ENCODE results near the gene SMIM14. TPM values are rescaled to one million over a fixed set of nuclear protein-coding genes. Genes with fewer than 3 reads are reported as not detected.

The SMIM14 gene
- total RNA-seq, 4 donors from 2014 or later: 34.3 to 69.9 (median 54.8) TPM

DNA sequence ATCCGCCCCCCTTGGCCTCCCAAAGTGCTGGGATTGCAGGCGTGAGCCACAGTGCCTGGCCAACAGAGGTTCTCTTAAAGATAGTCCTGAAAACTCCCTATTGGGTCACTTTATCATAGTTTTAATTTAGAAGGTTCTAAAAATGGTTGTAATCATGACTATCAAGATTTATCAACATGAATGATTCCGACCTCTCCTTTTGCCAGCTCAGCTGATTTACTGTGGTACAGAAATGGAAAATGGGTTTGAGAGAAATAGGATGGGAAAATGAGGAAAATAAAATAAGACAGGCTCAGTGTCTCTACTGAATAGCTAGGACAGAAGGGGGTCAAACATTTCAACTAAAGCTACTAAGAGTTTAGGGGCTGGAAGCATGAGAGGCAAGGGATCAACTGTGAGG is 83.2 kb downstream of the SMIM14 start:
- TF ChIP-seq, protein P1, sequence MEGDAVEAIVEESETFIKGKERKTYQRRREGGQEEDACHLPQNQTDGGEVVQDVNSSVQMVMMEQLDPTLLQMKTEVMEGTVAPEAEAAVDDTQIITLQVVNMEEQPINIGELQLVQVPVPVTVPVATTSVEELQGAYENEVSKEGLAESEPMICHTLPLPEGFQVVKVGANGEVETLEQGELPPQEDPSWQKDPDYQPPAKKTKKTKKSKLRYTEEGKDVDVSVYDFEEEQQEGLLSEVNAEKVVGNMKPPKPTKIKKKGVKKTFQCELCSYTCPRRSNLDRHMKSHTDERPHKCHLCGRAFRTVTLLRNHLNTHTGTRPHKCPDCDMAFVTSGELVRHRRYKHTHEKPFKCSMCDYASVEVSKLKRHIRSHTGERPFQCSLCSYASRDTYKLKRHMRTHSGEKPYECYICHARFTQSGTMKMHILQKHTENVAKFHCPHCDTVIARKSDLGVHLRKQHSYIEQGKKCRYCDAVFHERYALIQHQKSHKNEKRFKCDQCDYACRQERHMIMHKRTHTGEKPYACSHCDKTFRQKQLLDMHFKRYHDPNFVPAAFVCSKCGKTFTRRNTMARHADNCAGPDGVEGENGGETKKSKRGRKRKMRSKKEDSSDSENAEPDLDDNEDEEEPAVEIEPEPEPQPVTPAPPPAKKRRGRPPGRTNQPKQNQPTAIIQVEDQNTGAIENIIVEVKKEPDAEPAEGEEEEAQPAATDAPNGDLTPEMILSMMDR (IDR thresholded peaks at IDR 0.05; ENCODE audit: low read depth): no peak

DNA sequence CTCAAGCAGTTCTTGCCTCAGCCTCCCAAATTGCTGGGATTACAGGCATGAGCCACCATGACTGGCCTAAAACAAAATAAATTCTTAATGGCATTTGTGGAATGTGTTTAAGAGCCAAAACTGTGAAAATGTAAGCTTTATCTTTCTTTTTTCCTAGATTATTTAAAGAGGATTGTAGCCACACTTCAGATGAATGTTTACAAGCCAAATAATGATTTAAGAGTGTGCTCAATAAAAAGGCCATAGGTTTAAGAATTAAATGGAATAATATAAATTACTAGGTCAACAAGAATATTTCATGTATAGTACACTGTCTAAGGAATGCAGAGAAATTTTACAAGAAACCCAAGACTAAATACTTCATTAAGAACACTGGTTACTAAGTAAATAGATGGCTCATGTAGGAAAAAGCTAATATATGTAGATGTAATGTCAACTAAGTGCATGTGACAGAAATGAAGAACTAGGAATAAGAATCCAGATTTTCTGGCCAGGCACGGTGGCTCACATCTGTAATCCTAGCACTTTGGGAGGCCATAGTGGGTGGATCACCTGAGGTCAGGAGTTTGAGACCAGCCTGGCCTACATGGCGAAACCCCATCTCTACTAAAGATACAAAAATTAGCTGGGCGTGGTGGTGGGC is 90.1 kb downstream of the SMIM14 start:
- TF ChIP-seq, protein P1 (IDR thresholded peaks at IDR 0.05; ENCODE audit: low read depth): no peak

DNA sequence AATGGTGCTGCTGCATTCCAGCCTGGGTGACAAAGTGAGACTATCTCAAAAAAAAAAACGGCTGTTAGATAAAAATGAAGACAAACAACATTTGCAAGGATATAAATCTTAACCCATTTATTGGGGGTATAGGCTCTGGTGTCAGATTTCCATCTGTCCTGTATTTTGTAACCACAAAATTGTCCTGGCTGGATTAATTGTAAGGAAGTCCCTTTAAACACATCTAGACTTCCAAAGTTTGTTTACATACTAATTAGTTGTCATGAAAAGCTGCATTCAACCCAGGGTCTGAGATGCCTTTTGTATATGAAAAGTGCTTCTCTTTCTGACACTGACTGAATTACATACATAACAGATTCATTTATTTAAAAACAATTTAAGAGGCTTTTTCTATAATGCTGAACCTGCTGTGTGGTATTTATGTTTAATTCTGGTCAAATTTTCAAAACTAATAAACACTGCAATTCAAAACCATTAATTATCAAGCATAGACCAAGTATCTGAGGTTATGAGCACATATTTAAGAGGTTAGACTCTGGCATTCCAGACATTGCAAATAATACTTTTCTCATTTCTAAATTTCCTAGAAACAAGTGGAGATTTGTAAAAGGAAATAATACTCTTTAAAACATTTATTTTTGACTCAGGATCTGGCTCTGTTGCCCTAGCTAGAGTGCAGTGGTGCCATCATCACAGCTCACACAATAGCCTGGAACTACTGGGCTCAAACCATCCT is 93.9 kb downstream of the SMIM14 start:
- TF ChIP-seq, protein P1 (IDR thresholded peaks at IDR 0.05; ENCODE audit: low read depth): no peak

DNA sequence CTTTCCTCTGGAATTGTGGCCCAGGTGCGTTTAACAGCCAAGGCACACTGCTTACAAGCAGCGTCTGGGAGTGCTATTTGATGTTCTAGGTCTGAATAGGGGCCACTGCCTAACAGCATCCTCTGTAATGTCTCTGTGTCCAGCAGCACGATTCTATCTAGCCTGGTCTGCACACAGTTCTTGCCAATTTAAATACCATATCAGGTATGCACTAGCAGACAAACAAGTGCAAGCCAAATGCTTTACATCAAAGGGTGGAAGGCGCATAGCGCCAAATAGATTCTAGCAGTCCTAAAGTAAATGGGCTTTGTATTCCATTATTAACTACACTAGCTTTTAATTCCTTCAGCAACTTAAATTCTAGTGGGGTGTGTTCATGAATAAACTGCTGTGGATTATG is 95.6 kb downstream of the SMIM14 start:
- TF ChIP-seq, protein P1 (IDR thresholded peaks at IDR 0.05; ENCODE audit: low read depth): no peak

DNA sequence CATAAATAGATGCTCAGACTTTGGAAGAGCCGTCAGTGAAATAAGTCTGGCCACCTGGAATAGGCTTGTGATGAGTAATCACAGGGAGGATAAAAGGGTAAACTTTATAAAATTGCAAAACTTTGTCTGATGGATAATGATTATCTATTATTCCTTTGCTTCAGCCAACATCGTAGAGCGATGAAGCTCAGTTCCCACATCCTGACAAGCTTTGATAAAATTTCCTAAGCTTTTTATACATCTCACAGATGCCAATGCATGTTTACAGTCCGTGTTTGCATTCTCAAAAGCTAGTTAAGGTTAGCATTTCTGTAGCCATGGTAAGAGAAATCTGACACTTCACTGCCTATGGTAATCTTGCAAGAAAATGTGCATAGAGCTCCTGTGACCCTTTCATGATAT is 96.1 kb downstream of the SMIM14 start:
- TF ChIP-seq, protein P1 (IDR thresholded peaks at IDR 0.05; ENCODE audit: low read depth): no peak

DNA sequence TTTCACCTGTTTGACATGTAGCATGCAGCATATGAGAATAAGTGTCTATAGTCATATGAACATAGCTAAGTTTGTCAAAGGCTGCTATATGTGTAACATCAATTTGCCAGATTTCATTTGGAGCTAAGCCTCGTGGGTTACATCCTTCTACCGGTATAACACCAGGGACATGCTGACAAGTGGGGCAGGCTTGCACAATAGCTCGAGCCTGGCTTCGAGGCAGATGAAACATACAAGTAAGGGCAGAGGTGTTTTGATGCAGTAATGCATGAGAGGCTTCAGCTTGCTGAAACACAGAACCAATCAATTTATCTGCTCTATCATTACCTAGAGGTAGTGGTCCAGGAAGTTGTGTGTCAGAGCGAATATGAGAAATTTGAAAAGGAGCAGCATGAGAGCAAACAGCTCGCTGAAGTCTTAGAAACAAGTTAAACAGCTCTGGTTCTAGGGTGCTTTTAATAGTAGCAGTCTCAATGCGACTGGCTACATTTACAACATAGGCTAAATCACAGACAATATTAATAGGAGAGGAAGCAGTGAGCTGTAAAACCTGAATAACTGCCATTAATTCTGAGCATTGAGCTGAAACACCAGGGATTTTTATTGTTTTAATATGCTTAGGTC is 96.6 kb downstream of the SMIM14 start:
- TF ChIP-seq, protein P1 (IDR thresholded peaks at IDR 0.05; ENCODE audit: low read depth): no peak

DNA sequence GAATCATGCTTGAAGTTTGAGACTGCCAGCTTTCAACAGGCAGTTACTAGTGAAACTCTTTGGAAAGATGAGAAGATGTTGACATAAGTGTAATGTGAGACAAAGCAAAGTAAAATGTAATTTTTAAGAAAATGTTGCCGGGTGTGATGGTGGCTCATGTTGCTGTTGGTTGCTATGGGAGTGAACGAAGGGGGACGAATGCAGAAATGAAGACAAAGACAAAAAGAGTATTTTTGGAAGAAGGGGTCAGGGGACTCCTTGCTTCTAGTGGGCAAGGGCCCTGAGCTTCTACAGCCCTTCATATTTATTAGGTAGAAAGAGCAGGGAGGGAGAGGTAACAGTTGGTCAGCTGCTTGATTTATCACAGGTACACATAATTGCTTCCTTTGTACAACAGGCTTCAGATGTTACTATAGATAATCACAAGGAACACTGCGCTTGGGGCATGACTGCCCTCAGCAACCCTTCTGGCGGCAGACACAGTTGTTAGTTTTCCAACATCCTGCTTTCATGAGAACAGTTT is 99.5 kb downstream of the SMIM14 start:
- TF ChIP-seq, protein P1 (IDR thresholded peaks at IDR 0.05; ENCODE audit: low read depth): no peak
